GM23338 (cell line): ENCODE measurements around the gene NPB.

Source experiments
- EZH2 ChIP-seq: fragments of 200-600 bp; sonication (generic); IDR thresholded peaks from one replicate; pipeline ENCODE4 v1.8.0; 2017; ENCODE audit warnings: antibody characterized with exemption, mild to moderate bottlenecking, low read depth; ENCODE audit not compliant: unreplicated experiment
- EZH2phosphoT487 ChIP-seq: fragments of 200-600 bp; sonication (generic); IDR thresholded peaks from one replicate; pipeline ENCODE4 v1.8.1; 2018; ENCODE audit warnings: antibody characterized with exemption; ENCODE audit not compliant: unreplicated experiment
- POLR2AphosphoS5 ChIP-seq: IDR thresholded peaks from 2 replicates; pipeline ENCODE4 v1.6.1; 2016; ENCODE audit warnings: antibody characterized with exemption, low read depth
- TF ChIP-seq, protein P1 (sequence below), 2 experiments: fragments of 200-600 bp in 1 of 2; sonication (generic) in 1 of 2; conservative IDR thresholded peaks; 2 replicates each; pipeline versions ENCODE4 v1.5.1 to v1.6.1; 2016 to 2017; ENCODE audit warnings: antibody characterized with exemption in 2 of 2, low read depth in 2 of 2, mild to moderate bottlenecking in 2 of 2, moderate library complexity in 1 of 2
- TF ChIP-seq, protein P2 (sequence below): IDR thresholded peaks from one replicate; pipeline ENCODE4 v1.6.1; 2018; ENCODE audit warnings: antibody characterized with exemption; ENCODE audit not compliant: unreplicated experiment

DNA sequence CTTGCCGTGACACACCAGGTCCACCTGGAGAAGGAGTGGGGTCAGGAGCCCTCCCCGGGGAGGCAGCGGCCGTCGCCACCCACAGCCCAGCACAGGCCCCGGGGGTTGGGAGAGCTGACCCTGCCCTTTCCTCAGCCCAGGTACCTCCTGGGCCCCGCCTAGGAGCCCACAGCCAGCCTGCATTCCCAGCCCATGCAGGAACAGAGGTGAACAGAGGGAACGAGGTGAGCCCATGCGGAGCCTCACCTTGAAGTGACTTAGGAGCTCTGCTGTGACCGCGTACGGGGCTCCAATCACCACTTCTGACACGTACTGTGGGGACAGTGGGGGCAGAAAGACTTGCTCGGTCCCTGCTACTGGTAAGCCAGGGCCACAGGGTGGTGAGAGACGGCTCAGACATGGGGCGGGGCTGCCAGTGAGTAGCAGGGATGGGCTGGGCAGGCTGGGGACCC lies 3.4 kb downstream of the NPB start:
- TF ChIP-seq, protein P1, sequence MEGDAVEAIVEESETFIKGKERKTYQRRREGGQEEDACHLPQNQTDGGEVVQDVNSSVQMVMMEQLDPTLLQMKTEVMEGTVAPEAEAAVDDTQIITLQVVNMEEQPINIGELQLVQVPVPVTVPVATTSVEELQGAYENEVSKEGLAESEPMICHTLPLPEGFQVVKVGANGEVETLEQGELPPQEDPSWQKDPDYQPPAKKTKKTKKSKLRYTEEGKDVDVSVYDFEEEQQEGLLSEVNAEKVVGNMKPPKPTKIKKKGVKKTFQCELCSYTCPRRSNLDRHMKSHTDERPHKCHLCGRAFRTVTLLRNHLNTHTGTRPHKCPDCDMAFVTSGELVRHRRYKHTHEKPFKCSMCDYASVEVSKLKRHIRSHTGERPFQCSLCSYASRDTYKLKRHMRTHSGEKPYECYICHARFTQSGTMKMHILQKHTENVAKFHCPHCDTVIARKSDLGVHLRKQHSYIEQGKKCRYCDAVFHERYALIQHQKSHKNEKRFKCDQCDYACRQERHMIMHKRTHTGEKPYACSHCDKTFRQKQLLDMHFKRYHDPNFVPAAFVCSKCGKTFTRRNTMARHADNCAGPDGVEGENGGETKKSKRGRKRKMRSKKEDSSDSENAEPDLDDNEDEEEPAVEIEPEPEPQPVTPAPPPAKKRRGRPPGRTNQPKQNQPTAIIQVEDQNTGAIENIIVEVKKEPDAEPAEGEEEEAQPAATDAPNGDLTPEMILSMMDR (conservative IDR thresholded peaks at IDR 0.05; ENCODE audit: low read depth in 2 of 2), result no peak
- TF ChIP-seq POLR2AphosphoS5, result no peak
- TF ChIP-seq EZH2, result no peak
- TF ChIP-seq, protein P2, sequence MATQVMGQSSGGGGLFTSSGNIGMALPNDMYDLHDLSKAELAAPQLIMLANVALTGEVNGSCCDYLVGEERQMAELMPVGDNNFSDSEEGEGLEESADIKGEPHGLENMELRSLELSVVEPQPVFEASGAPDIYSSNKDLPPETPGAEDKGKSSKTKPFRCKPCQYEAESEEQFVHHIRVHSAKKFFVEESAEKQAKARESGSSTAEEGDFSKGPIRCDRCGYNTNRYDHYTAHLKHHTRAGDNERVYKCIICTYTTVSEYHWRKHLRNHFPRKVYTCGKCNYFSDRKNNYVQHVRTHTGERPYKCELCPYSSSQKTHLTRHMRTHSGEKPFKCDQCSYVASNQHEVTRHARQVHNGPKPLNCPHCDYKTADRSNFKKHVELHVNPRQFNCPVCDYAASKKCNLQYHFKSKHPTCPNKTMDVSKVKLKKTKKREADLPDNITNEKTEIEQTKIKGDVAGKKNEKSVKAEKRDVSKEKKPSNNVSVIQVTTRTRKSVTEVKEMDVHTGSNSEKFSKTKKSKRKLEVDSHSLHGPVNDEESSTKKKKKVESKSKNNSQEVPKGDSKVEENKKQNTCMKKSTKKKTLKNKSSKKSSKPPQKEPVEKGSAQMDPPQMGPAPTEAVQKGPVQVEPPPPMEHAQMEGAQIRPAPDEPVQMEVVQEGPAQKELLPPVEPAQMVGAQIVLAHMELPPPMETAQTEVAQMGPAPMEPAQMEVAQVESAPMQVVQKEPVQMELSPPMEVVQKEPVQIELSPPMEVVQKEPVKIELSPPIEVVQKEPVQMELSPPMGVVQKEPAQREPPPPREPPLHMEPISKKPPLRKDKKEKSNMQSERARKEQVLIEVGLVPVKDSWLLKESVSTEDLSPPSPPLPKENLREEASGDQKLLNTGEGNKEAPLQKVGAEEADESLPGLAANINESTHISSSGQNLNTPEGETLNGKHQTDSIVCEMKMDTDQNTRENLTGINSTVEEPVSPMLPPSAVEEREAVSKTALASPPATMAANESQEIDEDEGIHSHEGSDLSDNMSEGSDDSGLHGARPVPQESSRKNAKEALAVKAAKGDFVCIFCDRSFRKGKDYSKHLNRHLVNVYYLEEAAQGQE, result no peak
- TF ChIP-seq EZH2phosphoT487, result no peak
